Thoracic aorta (tissue), 2 donors: ENCODE results near the gene PCYOX1L. TPM values are rescaled to one million over a fixed set of nuclear protein-coding genes. Genes with fewer than 3 reads are reported as not detected.

Source experiments
- ATAC-seq: fragments of 150-250 bp; one replicate; pipeline ENCODE4 v1.8.0; 2017; ENCODE audit warnings: low read depth; ENCODE audit not compliant: insufficient number of reproducible peaks, low FRiP score
- DNase-seq: peaks from one replicate; pipeline ENCODE4 v3.0.0-alpha.2; 2020; ENCODE audit warnings: low spot score
- H3K27ac ChIP-seq, 2 donors: fragments of 200-600 bp; sonication (generic); 1 replicate in 1 of 2; 2 replicates in 1 of 2; pipeline ENCODE4 v1.5.1; 2016; ENCODE audit warnings: mild to moderate bottlenecking in 2 of 2, moderate library complexity in 2 of 2
- H3K27me3 ChIP-seq: fragments of 200-600 bp; sonication (generic); replicated peaks from 2 replicates; pipeline ENCODE4 v1.6.0; 2016; ENCODE audit warnings: mild to moderate bottlenecking; ENCODE audit not compliant: insufficient read depth
- H3K36me3 ChIP-seq: fragments of 200-600 bp; sonication (generic); one replicate; pipeline ENCODE4 v1.5.1; 2016
- H3K4me1 ChIP-seq, 2 donors: fragments of 200-600 bp; sonication (generic); 1 replicate in 1 of 2; 2 replicates in 1 of 2; pipeline versions ENCODE4 v1.5.1 to v1.6.0; 2016; ENCODE audit warnings: low read depth in 2 of 2, mild to moderate bottlenecking in 1 of 2; ENCODE audit not compliant: control insufficient read depth in 1 of 2
- H3K4me3 ChIP-seq: fragments of 200-600 bp; sonication (generic); 2 replicates; pipeline ENCODE4 v1.5.1; 2016; ENCODE audit warnings: mild to moderate bottlenecking
- H3K9me3 ChIP-seq: fragments of 200-600 bp; sonication (generic); 2 replicates; pipeline ENCODE4 v1.5.1; 2016
- total RNA-seq, 2 donors: library from RNA; depleted of rRNA; stranded (reverse); fragments of >200 nt; gene quantifications; one replicate each; pipeline versions ENCODE4 v1.1.0 to v1.2.3, GENCODE V29; 2016
- TF ChIP-seq, protein P1 (sequence below): fragments of 200-600 bp; sonication (generic); IDR thresholded peaks from one replicate; pipeline ENCODE4 v1.5.1; 2019; ENCODE audit warnings: antibody characterized with exemption

PCYOX1L gene
- total RNA-seq, 2 donors from 2014 or later = 7.3 to 7.8 TPM

GRCh38 chr5:149379818-149380374 is 22.1 kb downstream of the PCYOX1L start:
- H3K4me3 ChIP-seq = no peak overlapping the region
- DNase-seq (no peak), ATAC-seq (peak; percentile 9)
- H3K4me1 ChIP-seq = peaks cover 29 to 64% of the 10 kb centered on the region in 2 donors
- H3K27me3 ChIP-seq = no peaks in the 10 kb centered on the region
- H3K9me3 ChIP-seq = no peaks in the 10 kb centered on the region
- TF ChIP-seq, protein P1, sequence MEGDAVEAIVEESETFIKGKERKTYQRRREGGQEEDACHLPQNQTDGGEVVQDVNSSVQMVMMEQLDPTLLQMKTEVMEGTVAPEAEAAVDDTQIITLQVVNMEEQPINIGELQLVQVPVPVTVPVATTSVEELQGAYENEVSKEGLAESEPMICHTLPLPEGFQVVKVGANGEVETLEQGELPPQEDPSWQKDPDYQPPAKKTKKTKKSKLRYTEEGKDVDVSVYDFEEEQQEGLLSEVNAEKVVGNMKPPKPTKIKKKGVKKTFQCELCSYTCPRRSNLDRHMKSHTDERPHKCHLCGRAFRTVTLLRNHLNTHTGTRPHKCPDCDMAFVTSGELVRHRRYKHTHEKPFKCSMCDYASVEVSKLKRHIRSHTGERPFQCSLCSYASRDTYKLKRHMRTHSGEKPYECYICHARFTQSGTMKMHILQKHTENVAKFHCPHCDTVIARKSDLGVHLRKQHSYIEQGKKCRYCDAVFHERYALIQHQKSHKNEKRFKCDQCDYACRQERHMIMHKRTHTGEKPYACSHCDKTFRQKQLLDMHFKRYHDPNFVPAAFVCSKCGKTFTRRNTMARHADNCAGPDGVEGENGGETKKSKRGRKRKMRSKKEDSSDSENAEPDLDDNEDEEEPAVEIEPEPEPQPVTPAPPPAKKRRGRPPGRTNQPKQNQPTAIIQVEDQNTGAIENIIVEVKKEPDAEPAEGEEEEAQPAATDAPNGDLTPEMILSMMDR = no peak
- peak overlapping the region; percentile 99 to 100 for H3K27ac ChIP-seq
- H3K36me3 ChIP-seq = no peaks in the 10 kb centered on the region

DNA sequence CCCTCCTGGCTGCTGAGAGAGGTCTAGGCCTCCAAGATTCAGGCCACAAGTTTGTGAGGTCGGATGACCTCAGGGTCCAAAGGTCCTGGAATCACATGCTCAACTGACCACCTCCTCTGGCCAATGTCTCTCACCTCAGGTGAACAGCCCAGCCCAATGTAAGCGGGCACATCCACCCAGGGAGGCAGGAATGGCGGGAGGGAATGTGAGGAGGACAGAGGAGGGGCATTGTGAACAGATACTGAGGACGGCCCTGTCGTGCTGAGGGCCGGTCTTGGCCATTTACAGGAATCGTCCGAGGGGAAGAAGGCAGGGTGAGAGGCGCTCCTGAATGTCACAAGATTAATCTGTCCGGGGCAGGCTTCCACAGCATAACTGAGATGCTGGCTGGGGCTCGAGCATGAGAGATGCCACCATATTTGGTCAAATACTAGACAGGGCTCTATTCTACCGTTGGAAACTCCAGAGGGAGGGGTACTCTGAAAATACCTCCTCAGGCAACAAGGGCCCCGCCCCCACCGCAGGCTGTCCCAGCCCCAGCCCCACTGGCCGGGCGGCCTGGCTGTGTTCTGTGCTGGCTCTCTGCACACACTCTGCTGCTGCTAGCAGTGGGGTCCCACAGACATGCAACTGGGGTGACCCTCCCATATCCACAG is 22.7 kb downstream of the PCYOX1L start:
- peak; percentile 78 for ATAC-seq
- H3K27me3 ChIP-seq = no peaks in the 10 kb centered on the region
- peak overlapping the region; percentile 99 to 100 for H3K27ac ChIP-seq
- H3K4me3 ChIP-seq = peak overlapping the region; percentile 61
- DNase-seq = peak; percentile 52
- no peaks in the 10 kb centered on the region for H3K9me3 ChIP-seq
- peaks cover 32 to 71% of the 10 kb centered on the region in 2 donors for H3K4me1 ChIP-seq
- no peaks in the 10 kb centered on the region for H3K36me3 ChIP-seq
- TF ChIP-seq, protein P1 = no peak

- peak overlapping the region; percentile 61 for H3K4me3 ChIP-seq
- TF ChIP-seq, protein P1 = no peak
- peak overlapping the region; percentile 99 to 100 for H3K27ac ChIP-seq
- H3K27me3 ChIP-seq = no peaks in the 10 kb centered on the region
- DNase-seq (no peak), ATAC-seq (no peak)
- no peaks in the 10 kb centered on the region for H3K36me3 ChIP-seq
- H3K9me3 ChIP-seq = no peaks in the 10 kb centered on the region
- peaks cover 34 to 79% of the 10 kb centered on the region in 2 donors for H3K4me1 ChIP-seq
Observed at GRCh38 chr5:149381261-149381985, 23.6 kb downstream of the PCYOX1L start.

- H3K4me1 ChIP-seq = peaks cover 37 to 85% of the 10 kb centered on the region in 2 donors
Observed at GRCh38 chr5:149381986-149382338, 24.1 kb downstream of the PCYOX1L start.

More at GRCh38 chr5:149381986-149382338, 24.1 kb downstream of the PCYOX1L start:
- Histone ChIP-seq H3K36me3 (no peaks in the 10 kb centered on the region), H3K9me3 (no peaks in the 10 kb centered on the region), H3K27me3 (no peaks in the 10 kb centered on the region), H3K4me3 (peak overlapping the region; percentile 61), H3K27ac (peak overlapping the region; percentile 99 to 100)
- ATAC-seq (no peak), DNase-seq (peak; percentile 62)
- TF ChIP-seq, protein P1 = peak; percentile 96
